ENCODE data around the gene IZUMO1R.

DNA sequence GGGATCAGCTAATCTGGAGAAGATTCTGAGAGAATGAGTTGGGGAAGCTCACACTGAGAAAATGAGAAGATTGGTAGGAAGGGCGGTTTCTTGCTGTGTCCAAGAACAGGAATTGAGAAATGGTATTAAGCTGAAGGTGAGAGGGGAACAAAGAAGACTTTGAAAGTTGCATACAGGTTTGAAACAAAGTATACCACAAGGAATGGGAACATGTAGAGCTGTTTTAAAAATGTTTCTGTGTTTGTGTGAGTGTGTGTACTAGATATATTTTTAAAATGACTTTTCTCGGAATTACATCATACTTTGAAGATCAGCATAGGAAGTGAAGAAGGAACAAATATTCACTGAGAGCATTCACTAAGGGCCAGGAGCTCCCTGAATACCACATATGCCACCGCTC, 24.4 kb upstream of the IZUMO1R start:
- TF ChIP-seq, protein P1, sequence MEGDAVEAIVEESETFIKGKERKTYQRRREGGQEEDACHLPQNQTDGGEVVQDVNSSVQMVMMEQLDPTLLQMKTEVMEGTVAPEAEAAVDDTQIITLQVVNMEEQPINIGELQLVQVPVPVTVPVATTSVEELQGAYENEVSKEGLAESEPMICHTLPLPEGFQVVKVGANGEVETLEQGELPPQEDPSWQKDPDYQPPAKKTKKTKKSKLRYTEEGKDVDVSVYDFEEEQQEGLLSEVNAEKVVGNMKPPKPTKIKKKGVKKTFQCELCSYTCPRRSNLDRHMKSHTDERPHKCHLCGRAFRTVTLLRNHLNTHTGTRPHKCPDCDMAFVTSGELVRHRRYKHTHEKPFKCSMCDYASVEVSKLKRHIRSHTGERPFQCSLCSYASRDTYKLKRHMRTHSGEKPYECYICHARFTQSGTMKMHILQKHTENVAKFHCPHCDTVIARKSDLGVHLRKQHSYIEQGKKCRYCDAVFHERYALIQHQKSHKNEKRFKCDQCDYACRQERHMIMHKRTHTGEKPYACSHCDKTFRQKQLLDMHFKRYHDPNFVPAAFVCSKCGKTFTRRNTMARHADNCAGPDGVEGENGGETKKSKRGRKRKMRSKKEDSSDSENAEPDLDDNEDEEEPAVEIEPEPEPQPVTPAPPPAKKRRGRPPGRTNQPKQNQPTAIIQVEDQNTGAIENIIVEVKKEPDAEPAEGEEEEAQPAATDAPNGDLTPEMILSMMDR (IDR thresholded peaks at IDR 0.05; ENCODE audit: control extremely low read depth in 1 of 3, insufficient read depth in 1 of 3, low read depth in 1 of 3, low read length in 3 of 3): no peak
- TF ChIP-seq RXRA (IDR thresholded peaks at IDR 0.05; ENCODE audit: insufficient read depth, low read depth, low read length): no peak
- no peak for TF ChIP-seq FOSL1 (IDR thresholded peaks at IDR 0.05; ENCODE audit: insufficient read depth, low read depth, low read length)
- no peak for TF ChIP-seq EZH2 (IDR thresholded peaks at IDR 0.05; ENCODE audit: low read depth, low read length, severe bottlenecking)
- TF ChIP-seq EP300 (IDR thresholded peaks at IDR 0.05; ENCODE audit: borderline replicate concordance in 1 of 2, low read depth in 2 of 2, low read length in 2 of 2): no peak
- TF ChIP-seq HDAC2 (IDR thresholded peaks at IDR 0.05; ENCODE audit: borderline replicate concordance in 1 of 2, low read depth in 2 of 2, low read length in 2 of 2): no peak
- TF ChIP-seq, protein P2, sequence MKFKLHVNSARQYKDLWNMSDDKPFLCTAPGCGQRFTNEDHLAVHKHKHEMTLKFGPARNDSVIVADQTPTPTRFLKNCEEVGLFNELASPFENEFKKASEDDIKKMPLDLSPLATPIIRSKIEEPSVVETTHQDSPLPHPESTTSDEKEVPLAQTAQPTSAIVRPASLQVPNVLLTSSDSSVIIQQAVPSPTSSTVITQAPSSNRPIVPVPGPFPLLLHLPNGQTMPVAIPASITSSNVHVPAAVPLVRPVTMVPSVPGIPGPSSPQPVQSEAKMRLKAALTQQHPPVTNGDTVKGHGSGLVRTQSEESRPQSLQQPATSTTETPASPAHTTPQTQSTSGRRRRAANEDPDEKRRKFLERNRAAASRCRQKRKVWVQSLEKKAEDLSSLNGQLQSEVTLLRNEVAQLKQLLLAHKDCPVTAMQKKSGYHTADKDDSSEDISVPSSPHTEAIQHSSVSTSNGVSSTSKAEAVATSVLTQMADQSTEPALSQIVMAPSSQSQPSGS (IDR thresholded peaks at IDR 0.05; ENCODE audit: low read length): no peak
- no peak for TF ChIP-seq POLR2A (IDR thresholded peaks at IDR 0.05; ENCODE audit: control extremely low read depth in 1 of 2, low read depth in 2 of 2, low read length in 2 of 2)
- no peak for TF ChIP-seq ATF3 (IDR thresholded peaks at IDR 0.05; ENCODE audit: insufficient read depth, low read depth, low read length)

Data from H1 (cell line).